Measurements from ENCODE around the gene KCNMB1. TPM values are rescaled to one million over a fixed set of nuclear protein-coding genes. Genes with fewer than 3 reads are reported as not detected.
A peak's percentile ranks its signal among the peaks of the same experiment; 100 is the strongest.

The KCNMB1 gene
- total RNA-seq, 1 donor from 2014 or later = 0.14 TPM

- FAIRE-seq (no peak), DNase-seq (ENCODE audit: low read depth) (no peak)
- Mint-ChIP-seq H3K27ac (ENCODE audit: unreplicated experiment) (no peak overlapping the region), H3K36me3 (ENCODE audit: low read depth, unreplicated experiment) (peaks cover 4% of the 10 kb centered on the region), H3K4me1 (ENCODE audit: low read depth, unreplicated experiment) (no peaks in the 10 kb centered on the region), H3K4me3 (ENCODE audit: unreplicated experiment) (no peak overlapping the region), H3K9me3 (ENCODE audit: unreplicated experiment) (no peaks in the 10 kb centered on the region), H3K27me3 (ENCODE audit: low read depth, unreplicated experiment) (peaks cover 40% of the 10 kb centered on the region)
- no peaks in the 10 kb centered on the region for H3K79me2 ChIP-seq (ENCODE audit: insufficient read depth, low read length)
- H3K36me3 ChIP-seq (ENCODE audit: insufficient read depth, low read length) = no peaks in the 10 kb centered on the region
- H3K27me3 ChIP-seq (ENCODE audit: insufficient read depth, low read length) = no peaks in the 10 kb centered on the region
- no peaks in the 10 kb centered on the region for H4K20me1 ChIP-seq (ENCODE audit: insufficient read depth, low read length)
- no peak overlapping the region for H3K9ac ChIP-seq (ENCODE audit: low read length)
- H2AFZ ChIP-seq (ENCODE audit: low read depth, low read length) = no peak overlapping the region
- H3K4me3 ChIP-seq (ENCODE audit: insufficient read depth, low read depth, low read length) = no peak overlapping the region
- H3K4me2 ChIP-seq (ENCODE audit: low read length) = no peak overlapping the region
- TF ChIP-seq EZH2 (IDR thresholded peaks at IDR 0.05; ENCODE audit: insufficient read depth, low read length) (no peak), CTCF (IDR thresholded peaks at IDR 0.05; ENCODE audit: insufficient read depth, low read depth, low read length) (no peak)
- no peaks in the 10 kb centered on the region for H3K9me3 ChIP-seq (ENCODE audit: insufficient read depth, low read depth, low read length)
- H3K27ac ChIP-seq (ENCODE audit: low read depth, low read length) = no peak overlapping the region
- no peaks in the 10 kb centered on the region for H3K4me1 ChIP-seq (ENCODE audit: insufficient read depth, low read length)
Observed at GRCh38 chr5:170437621-170438375, 48.6 kb upstream of the KCNMB1 start.

- Histone ChIP-seq H3K27me3 (ENCODE audit: insufficient read depth, low read length) (peaks cover 2% of the 10 kb centered on the region), H3K9me3 (ENCODE audit: insufficient read depth, low read depth, low read length) (no peaks in the 10 kb centered on the region), H3K79me2 (ENCODE audit: insufficient read depth, low read length) (no peaks in the 10 kb centered on the region), H4K20me1 (ENCODE audit: insufficient read depth, low read length) (no peaks in the 10 kb centered on the region), H2AFZ (ENCODE audit: low read depth, low read length) (no peak overlapping the region), H3K4me1 (ENCODE audit: insufficient read depth, low read length) (no peaks in the 10 kb centered on the region), H3K27ac (ENCODE audit: low read depth, low read length) (no peak overlapping the region), H3K4me3 (ENCODE audit: insufficient read depth, low read depth, low read length) (no peak overlapping the region), H3K9ac (ENCODE audit: low read length) (no peak overlapping the region), H3K4me2 (ENCODE audit: low read length) (no peak overlapping the region), H3K36me3 (ENCODE audit: insufficient read depth, low read length) (no peaks in the 10 kb centered on the region)
- Mint-ChIP-seq H3K27ac (ENCODE audit: unreplicated experiment) (no peak overlapping the region), H3K36me3 (ENCODE audit: low read depth, unreplicated experiment) (peaks cover 4% of the 10 kb centered on the region), H3K9me3 (ENCODE audit: unreplicated experiment) (no peaks in the 10 kb centered on the region), H3K4me3 (ENCODE audit: unreplicated experiment) (no peak overlapping the region), H3K4me1 (ENCODE audit: low read depth, unreplicated experiment) (no peaks in the 10 kb centered on the region), H3K27me3 (ENCODE audit: low read depth, unreplicated experiment) (peaks cover 37% of the 10 kb centered on the region)
- no peak for FAIRE-seq
- DNase-seq (ENCODE audit: low read depth) = no peak
- TF ChIP-seq EZH2 (IDR thresholded peaks at IDR 0.05; ENCODE audit: insufficient read depth, low read length) = no peak
Observed at GRCh38 chr5:170436335-170436734, 47.2 kb upstream of the KCNMB1 start.

GRCh38 chr5:170434966-170435605 lies 45.9 kb upstream of the KCNMB1 start:
- Histone ChIP-seq H3K9me3 (ENCODE audit: insufficient read depth, low read depth, low read length) (no peaks in the 10 kb centered on the region), H3K27ac (ENCODE audit: low read depth, low read length) (no peak overlapping the region), H3K4me1 (ENCODE audit: insufficient read depth, low read length) (no peaks in the 10 kb centered on the region), H2AFZ (ENCODE audit: low read depth, low read length) (no peak overlapping the region), H3K9ac (ENCODE audit: low read length) (no peak overlapping the region), H3K27me3 (ENCODE audit: insufficient read depth, low read length) (peaks cover 6% of the 10 kb centered on the region), H4K20me1 (ENCODE audit: insufficient read depth, low read length) (no peaks in the 10 kb centered on the region), H3K4me2 (ENCODE audit: low read length) (no peak overlapping the region), H3K36me3 (ENCODE audit: insufficient read depth, low read length) (no peaks in the 10 kb centered on the region), H3K4me3 (ENCODE audit: insufficient read depth, low read depth, low read length) (no peak overlapping the region), H3K79me2 (ENCODE audit: insufficient read depth, low read length) (no peaks in the 10 kb centered on the region)
- peak; percentile 4 for DNase-seq (ENCODE audit: low read depth)
- Mint-ChIP-seq H3K4me3 (ENCODE audit: unreplicated experiment) (no peak overlapping the region), H3K9me3 (ENCODE audit: unreplicated experiment) (no peaks in the 10 kb centered on the region), H3K27ac (ENCODE audit: unreplicated experiment) (no peak overlapping the region), H3K4me1 (ENCODE audit: low read depth, unreplicated experiment) (peaks cover 6% of the 10 kb centered on the region), H3K36me3 (ENCODE audit: low read depth, unreplicated experiment) (peaks cover 4% of the 10 kb centered on the region), H3K27me3 (ENCODE audit: low read depth, unreplicated experiment) (peaks cover 31% of the 10 kb centered on the region)
- no peak for FAIRE-seq
- TF ChIP-seq EZH2 (IDR thresholded peaks at IDR 0.05; ENCODE audit: insufficient read depth, low read length) (no peak), CTCF (IDR thresholded peaks at IDR 0.05; ENCODE audit: insufficient read depth, low read depth, low read length) (peak; percentile 90)

Measured in astrocyte (in vitro differentiated cells and primary cell).